ENCODE results near the gene PCDH15. TPM values are rescaled to one million over a fixed set of nuclear protein-coding genes. Genes with fewer than 3 reads are reported as not detected.

The PCDH15 gene
- total and polyA plus RNA-seq, 2 of the 8 experiments (the other 6 are each of a cell fraction or from before 2014, with no cell fraction given) = 0.11 TPM; not detected in 1

DNA sequence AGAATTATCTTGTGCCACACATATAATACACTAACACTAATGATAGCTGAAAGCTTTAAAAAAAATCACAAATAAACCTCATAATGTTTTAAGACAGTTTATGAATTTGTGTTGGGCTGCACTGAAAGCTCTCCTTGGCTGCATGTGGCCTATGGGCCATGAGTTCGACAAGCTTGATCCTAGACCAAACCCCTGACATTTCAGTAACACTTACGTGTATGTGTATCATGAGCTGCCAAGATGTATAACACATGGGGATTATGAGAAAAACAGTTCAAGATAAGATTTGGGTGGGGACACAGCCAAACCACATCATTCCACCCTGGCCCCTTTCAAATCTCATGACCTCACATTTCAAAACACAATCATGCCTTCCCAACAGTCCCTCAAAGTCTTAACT lies 823.8 kb downstream of the PCDH15 start:
- H3K4me3 ChIP-seq (ENCODE audit: extremely low read depth in 1 of 4, insufficient read depth in 2 of 4, low read depth in 3 of 4, low read length in 4 of 4) = no peak overlapping the region
- no peak overlapping the region for H2AFZ ChIP-seq (ENCODE audit: low read length)
- H4K5ac ChIP-seq (ENCODE audit: insufficient read length, low read depth, low read length) = no peak overlapping the region
- no peak overlapping the region for H3K9ac ChIP-seq (replicated peaks in 1 of 4; ENCODE audit: extremely low read depth in 1 of 4, low read depth in 3 of 4, low read length in 3 of 4)
- H3K79me1 ChIP-seq (ENCODE audit: low read depth, low read length) = no peaks in the 10 kb centered on the region
- H3K56ac ChIP-seq (replicated peaks; ENCODE audit: insufficient read length, low read depth, low read length) = no peak overlapping the region
- no peak overlapping the region for H3K4me2 ChIP-seq (ENCODE audit: insufficient read depth in 1 of 2, low read depth in 2 of 2, low read length in 2 of 2)
- H3K27ac ChIP-seq (ENCODE audit: low read depth, low read length) = no peak overlapping the region
- CTCF ChIA-PET (ENCODE audit: partially characterized antibody) = interaction anchor here (1.3 kb wide), 1 partner anchor 10 kb away, joined by 4 read pairs; no protein-coding TSS in a partner anchor
- DNase-seq (ENCODE audit: low read depth in 1 of 2, low spot score in 2 of 2) (no peak), FAIRE-seq (no peak)
- H3K14ac ChIP-seq (ENCODE audit: insufficient read length) = no peak overlapping the region
- no peak overlapping the region for H2BK20ac ChIP-seq (ENCODE audit: low read length)
- no peak overlapping the region for H2AK5ac ChIP-seq (ENCODE audit: low read depth, low read length)
- no peaks in the 10 kb centered on the region for H3K9me3 ChIP-seq (ENCODE audit: insufficient read depth in 2 of 2, low read depth in 1 of 2, low read length in 1 of 2)
- no peaks in the 10 kb centered on the region for H3K23me2 ChIP-seq (ENCODE audit: low read depth, low read length)
- no peaks in the 10 kb centered on the region for H4K20me1 ChIP-seq (replicated peaks in 1 of 2; ENCODE audit: control insufficient read depth in 1 of 2, insufficient read depth in 2 of 2, low read length in 2 of 2)
- 97% methylated on average over 2 of the region's 2 CpGs; no CpG with 5 or more reads in 1 of the 2 experiments for WGBS, 2 experiments (ENCODE audit: extremely low coverage in 1 of 2, insufficient coverage in 1 of 2, insufficient read length in 1 of 2, insufficient replicate concordance in 2 of 2, low coverage in 1 of 2, low lambda C conversion rate in 2 of 2, missing lambda C conversion rate in 1 of 2)
- H2BK120ac ChIP-seq (replicated peaks; ENCODE audit: low read depth, low read length) = no peak overlapping the region
- no peaks in the 10 kb centered on the region for H3K4me1 ChIP-seq (replicated peaks in 1 of 4; ENCODE audit: control insufficient read depth in 3 of 4, insufficient read depth in 4 of 4, low read length in 3 of 4)
- POLR2A ChIA-PET (ENCODE audit: partially characterized antibody) = no interaction called here
- H3K36me3 ChIP-seq (ENCODE audit: control insufficient read depth in 2 of 4, insufficient read depth in 4 of 4, low read length in 3 of 4) = no peaks in the 10 kb centered on the region
- no peak overlapping the region for H4K8ac ChIP-seq (ENCODE audit: extremely low read depth, insufficient read depth, low read length)
- no peak overlapping the region for H2BK5ac ChIP-seq (ENCODE audit: low read depth, low read length)
- no peak overlapping the region for H2BK15ac ChIP-seq (ENCODE audit: low read length)
- no peaks in the 10 kb centered on the region for H3K79me2 ChIP-seq (ENCODE audit: control insufficient read depth in 1 of 2, insufficient read depth in 2 of 2, low read length in 2 of 2)
- no peak overlapping the region for H3K4ac ChIP-seq (replicated peaks; ENCODE audit: insufficient read length, low read depth, low read length)
- no peak overlapping the region for H2BK12ac ChIP-seq (ENCODE audit: low read depth, low read length)
- TF ChIP-seq, protein P1, sequence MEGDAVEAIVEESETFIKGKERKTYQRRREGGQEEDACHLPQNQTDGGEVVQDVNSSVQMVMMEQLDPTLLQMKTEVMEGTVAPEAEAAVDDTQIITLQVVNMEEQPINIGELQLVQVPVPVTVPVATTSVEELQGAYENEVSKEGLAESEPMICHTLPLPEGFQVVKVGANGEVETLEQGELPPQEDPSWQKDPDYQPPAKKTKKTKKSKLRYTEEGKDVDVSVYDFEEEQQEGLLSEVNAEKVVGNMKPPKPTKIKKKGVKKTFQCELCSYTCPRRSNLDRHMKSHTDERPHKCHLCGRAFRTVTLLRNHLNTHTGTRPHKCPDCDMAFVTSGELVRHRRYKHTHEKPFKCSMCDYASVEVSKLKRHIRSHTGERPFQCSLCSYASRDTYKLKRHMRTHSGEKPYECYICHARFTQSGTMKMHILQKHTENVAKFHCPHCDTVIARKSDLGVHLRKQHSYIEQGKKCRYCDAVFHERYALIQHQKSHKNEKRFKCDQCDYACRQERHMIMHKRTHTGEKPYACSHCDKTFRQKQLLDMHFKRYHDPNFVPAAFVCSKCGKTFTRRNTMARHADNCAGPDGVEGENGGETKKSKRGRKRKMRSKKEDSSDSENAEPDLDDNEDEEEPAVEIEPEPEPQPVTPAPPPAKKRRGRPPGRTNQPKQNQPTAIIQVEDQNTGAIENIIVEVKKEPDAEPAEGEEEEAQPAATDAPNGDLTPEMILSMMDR (IDR thresholded peaks at IDR 0.05; ENCODE audit: control extremely low read depth in 1 of 3, insufficient read depth in 1 of 3, low read depth in 1 of 3, low read length in 3 of 3) = no peak
- no peak for TF ChIP-seq CEBPB (IDR thresholded peaks at IDR 0.05; ENCODE audit: low read depth, low read length)
- TF ChIP-seq, protein P2, sequence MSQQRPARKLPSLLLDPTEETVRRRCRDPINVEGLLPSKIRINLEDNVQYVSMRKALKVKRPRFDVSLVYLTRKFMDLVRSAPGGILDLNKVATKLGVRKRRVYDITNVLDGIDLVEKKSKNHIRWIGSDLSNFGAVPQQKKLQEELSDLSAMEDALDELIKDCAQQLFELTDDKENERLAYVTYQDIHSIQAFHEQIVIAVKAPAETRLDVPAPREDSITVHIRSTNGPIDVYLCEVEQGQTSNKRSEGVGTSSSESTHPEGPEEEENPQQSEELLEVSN (IDR thresholded peaks at IDR 0.05) = no peak
- H3K23ac ChIP-seq (ENCODE audit: insufficient read length) = no peak overlapping the region
- H3K27me3 ChIP-seq (replicated peaks in 1 of 4; ENCODE audit: control insufficient read depth in 3 of 4, extremely low read depth in 1 of 4, insufficient read depth in 3 of 4, low read length in 3 of 4) = no peaks in the 10 kb centered on the region
- H4K91ac ChIP-seq (replicated peaks; ENCODE audit: insufficient read length, low read length) = no peak overlapping the region
- H3K18ac ChIP-seq (ENCODE audit: extremely low read depth, low read length) = no peak overlapping the region
